WERI-Rb-1 (cell line): Measurements from ENCODE around the gene USP4.

Experiments used
- DNase-seq: peaks from one replicate; pipeline ENCODE4 v3.0.0-alpha.2; 2020
- H3K27ac ChIP-seq: fragments of 250-450 bp; sonication (Bioruptor Pico); 2 replicates; pipeline ENCODE4 v1.5.1; 2020; ENCODE audit warnings: mild to moderate bottlenecking, moderate library complexity
- H3K27me3 ChIP-seq: fragments of 250-450 bp; sonication (Bioruptor Pico); 2 replicates; pipeline ENCODE4 v1.5.1; 2021; ENCODE audit warnings: mild to moderate bottlenecking, low read depth, moderate library complexity; ENCODE audit not compliant: insufficient read depth, severe bottlenecking
- H3K36me3 ChIP-seq: fragments of 250-450 bp; sonication (Bioruptor Pico); 2 replicates; pipeline ENCODE4 v1.5.1; 2020; ENCODE audit warnings: mild to moderate bottlenecking, moderate library complexity
- H3K4me3 ChIP-seq: 2 replicates; pipeline ENCODE4 v1.5.1; 2011; ENCODE audit warnings: low read depth, mild to moderate bottlenecking, control low read depth, low read length
- H3K9me3 ChIP-seq: fragments of 250-450 bp; sonication (Bioruptor Pico); 2 replicates; pipeline ENCODE4 v1.5.1; 2021; ENCODE audit warnings: mild to moderate bottlenecking, moderate library complexity; ENCODE audit not compliant: severe bottlenecking
- CTCF ChIP-seq: IDR thresholded peaks from 2 replicates; pipeline ENCODE4 v1.5.1; 2011; ENCODE audit warnings: low read depth, mild to moderate bottlenecking, control low read depth, inconsistent platforms, low read length

Gene USP4

GRCh38 chr3:49385617-49386016 is 45.8 kb upstream of the USP4 start:
- no peak for DNase-seq
- Histone ChIP-seq H3K9me3 (no peaks in the 10 kb centered on the region), H3K4me3 (no peak overlapping the region), H3K36me3 (peaks cover 21% of the 10 kb centered on the region), H3K27me3 (no peaks in the 10 kb centered on the region), H3K27ac (no peak overlapping the region)
- TF ChIP-seq CTCF, result no peak

- TF ChIP-seq CTCF, result no peak
- no peak for DNase-seq
These were observed 43.5 kb upstream of the USP4 start for GRCh38 chr3:49383387-49383786.

GRCh38 chr3:49378249-49378895 is 38.5 kb upstream of the USP4 start:
- DNase-seq, result no peak
- Histone ChIP-seq H3K36me3 (peaks cover 29% of the 10 kb centered on the region), H3K4me3 (no peak overlapping the region), H3K27ac (no peak overlapping the region), H3K27me3 (no peaks in the 10 kb centered on the region), H3K9me3 (no peaks in the 10 kb centered on the region)
- TF ChIP-seq CTCF, result no peak

More at GRCh38 chr3:49383387-49383786, 43.5 kb upstream of the USP4 start:
- no peak overlapping the region for H3K27ac ChIP-seq
- H3K4me3 ChIP-seq, result no peak overlapping the region
- H3K27me3 ChIP-seq, result no peaks in the 10 kb centered on the region
- H3K36me3 ChIP-seq, result peaks cover 9% of the 10 kb centered on the region
- no peaks in the 10 kb centered on the region for H3K9me3 ChIP-seq

GRCh38 chr3:49377483-49377882 is 37.6 kb upstream of the USP4 start:
- H3K9me3 ChIP-seq, result no peaks in the 10 kb centered on the region
- no peak overlapping the region for H3K4me3 ChIP-seq
- no peak overlapping the region for H3K27ac ChIP-seq
- no peak for TF ChIP-seq CTCF
- peaks cover 37% of the 10 kb centered on the region for H3K36me3 ChIP-seq
- no peak for DNase-seq
- H3K27me3 ChIP-seq, result no peaks in the 10 kb centered on the region

GRCh38 chr3:49371946-49372345 is 32.1 kb upstream of the USP4 start:
- Histone ChIP-seq H3K36me3 (peaks cover 87% of the 10 kb centered on the region), H3K9me3 (no peaks in the 10 kb centered on the region)
- no peak for TF ChIP-seq CTCF

GRCh38 chr3:49370585-49371290 is 30.9 kb upstream of the USP4 start:
- no peak for TF ChIP-seq CTCF
- no peaks in the 10 kb centered on the region for H3K9me3 ChIP-seq
- DNase-seq, result no peak
- H3K27me3 ChIP-seq, result no peaks in the 10 kb centered on the region
- H3K4me3 ChIP-seq, result no peak overlapping the region
- H3K27ac ChIP-seq, result no peak overlapping the region
- peaks cover 94% of the 10 kb centered on the region for H3K36me3 ChIP-seq

More at GRCh38 chr3:49371946-49372345, 32.1 kb upstream of the USP4 start:
- Histone ChIP-seq H3K4me3 (no peak overlapping the region), H3K27me3 (no peaks in the 10 kb centered on the region), H3K27ac (no peak overlapping the region)
- no peak for DNase-seq
